SK-N-SH treated with all-trans-retinoic acid at 6 μM for 48 hours (cell line): ENCODE results near the gene BCORL1.

Experiments
- ATAC-seq: fragments of 200-7000 bp; cut with Tn5 transposase; 3 replicates; pipeline ENCODE4 v1.9.1; 2020; ENCODE audit warnings: mild to moderate bottlenecking, moderate library complexity
- ARNTL ChIP-seq: fragments of 450-650 bp; formaldehyde crosslinking; IDR thresholded peaks from 2 replicates; pipeline ENCODE4 v1.5.0; 2020; ENCODE audit warnings: low read depth, mild to moderate bottlenecking, moderate library complexity, borderline replicate concordance
- CREB5 ChIP-seq: fragments of 250-450 bp; sonication (Bioruptor Pico); IDR thresholded peaks from 2 replicates; pipeline ENCODE4 v1.5.1; 2020; ENCODE audit warnings: low read depth, mild to moderate bottlenecking, moderate library complexity
- CSDC2 ChIP-seq: fragments of 250-450 bp; sonication (Bioruptor Pico); IDR thresholded peaks from 2 replicates; pipeline ENCODE4 v1.5.0; 2020; ENCODE audit warnings: mild to moderate bottlenecking, moderate library complexity
- CSRNP3 ChIP-seq: fragments of 250-450 bp; sonication (Bioruptor Pico); IDR thresholded peaks from 2 replicates; pipeline ENCODE4 v1.5.1; 2021; ENCODE audit warnings: mild to moderate bottlenecking, moderate library complexity
- ESRRG ChIP-seq: fragments of 250-450 bp; sonication (Bioruptor Pico); IDR thresholded peaks from 2 replicates; pipeline ENCODE4 v1.6.1; 2021; ENCODE audit warnings: mild to moderate bottlenecking
- GLIS3 ChIP-seq: fragments of 250-450 bp; sonication (Bioruptor Pico); IDR thresholded peaks from 2 replicates; pipeline ENCODE4 v1.5.0; 2020; ENCODE audit warnings: mild to moderate bottlenecking, moderate library complexity
- ISL1 ChIP-seq: fragments of 250-450 bp; sonication (Bioruptor Pico); IDR thresholded peaks from 2 replicates; pipeline ENCODE4 v2.1.2; 2022; ENCODE audit warnings: mild to moderate bottlenecking, moderate library complexity
- OSR1 ChIP-seq: fragments of 250-450 bp; sonication (Bioruptor Pico); IDR thresholded peaks from 2 replicates; pipeline ENCODE4 v1.8.0; 2022; ENCODE audit warnings: moderate library complexity, mild to moderate bottlenecking, inconsistent platforms
- POU6F1 ChIP-seq: fragments of 250-450 bp; sonication (Bioruptor Pico); IDR thresholded peaks from 2 replicates; pipeline ENCODE4 v1.8.0; 2021; ENCODE audit warnings: low read depth, mild to moderate bottlenecking, moderate library complexity, borderline replicate concordance
- PPARA ChIP-seq: fragments of 250-450 bp; sonication (Bioruptor Pico); IDR thresholded peaks from 2 replicates; pipeline ENCODE4 v1.5.0; 2020; ENCODE audit warnings: mild to moderate bottlenecking, borderline replicate concordance
- RARB ChIP-seq: fragments of 250-450 bp; sonication (Bioruptor Pico); IDR thresholded peaks from 2 replicates; pipeline ENCODE4 v1.8.0; 2021; ENCODE audit warnings: mild to moderate bottlenecking, moderate library complexity
- TCF4 ChIP-seq: fragments of 250-450 bp; sonication (Bioruptor Pico); IDR thresholded peaks from 2 replicates; pipeline ENCODE4 v1.8.0; 2021; ENCODE audit warnings: mild to moderate bottlenecking, moderate library complexity, borderline replicate concordance
- TOX ChIP-seq: fragments of 250-450 bp; sonication (Bioruptor Pico); IDR thresholded peaks from 2 replicates; pipeline ENCODE4 v1.8.0; 2021; ENCODE audit warnings: mild to moderate bottlenecking, moderate library complexity, borderline replicate concordance
- TSHZ2 ChIP-seq: fragments of 250-450 bp; sonication (Bioruptor Pico); IDR thresholded peaks from 2 replicates; pipeline ENCODE4 v1.5.0; 2020; ENCODE audit warnings: mild to moderate bottlenecking, moderate library complexity
- ZC3H10 ChIP-seq: fragments of 250-450 bp; sonication (Bioruptor Pico); IDR thresholded peaks from 2 replicates; pipeline ENCODE4 v1.5.1; 2021; ENCODE audit warnings: mild to moderate bottlenecking, moderate library complexity
- ZNF70 ChIP-seq: fragments of 450-650 bp; formaldehyde crosslinking; IDR thresholded peaks from 2 replicates; pipeline ENCODE4 v1.5.0; 2020; ENCODE audit warnings: mild to moderate bottlenecking, moderate library complexity
- ZNF8 ChIP-seq: fragments of 450-650 bp; formaldehyde crosslinking; IDR thresholded peaks from 2 replicates; pipeline ENCODE4 v1.5.0; 2020; ENCODE audit warnings: mild to moderate bottlenecking, moderate library complexity
- TF ChIP-seq, protein P1 (sequence below): fragments of 250-450 bp; sonication (Bioruptor Pico); IDR thresholded peaks from 2 replicates; pipeline ENCODE4 v1.8.0; 2020; ENCODE audit warnings: mild to moderate bottlenecking, moderate library complexity, borderline replicate concordance

Gene BCORL1

DNA sequence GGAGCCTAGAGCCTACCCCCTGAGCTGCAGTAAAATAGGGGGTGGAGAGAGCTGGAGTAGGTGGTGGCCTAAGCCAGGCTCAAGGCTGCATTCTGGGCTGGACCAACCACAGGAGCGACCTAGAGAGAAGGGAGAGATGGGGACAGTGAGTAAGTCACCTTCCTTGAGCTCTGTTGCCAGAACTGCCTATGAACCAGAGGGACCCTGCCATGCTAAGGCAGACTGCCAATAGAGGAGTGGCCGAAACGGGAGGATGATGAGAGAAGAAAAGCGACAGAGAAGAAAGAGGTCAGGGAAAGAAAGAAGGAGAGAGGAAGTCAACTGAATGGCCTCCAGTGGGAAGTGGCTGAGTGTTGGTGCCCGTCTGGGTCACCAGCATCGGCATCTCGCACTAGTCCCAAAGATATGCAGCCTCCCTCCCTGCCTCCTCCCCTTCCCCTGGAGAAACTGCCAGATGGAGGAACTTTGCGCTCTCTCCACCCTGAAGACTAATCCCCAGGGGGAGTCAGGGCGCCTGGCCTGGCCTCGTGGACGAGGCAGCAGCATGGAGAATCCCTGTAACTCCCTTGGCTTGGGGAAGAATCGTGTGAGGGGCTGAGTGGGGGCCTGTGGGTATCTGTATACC, 99.1 kb downstream of the BCORL1 start (continued):
- TF ChIP-seq TSHZ2 (no peak), CSDC2 (no peak), TOX (CRISPR knock-in tag) (no peak), ZNF70 (CRISPR knock-in tag) (no peak), ARNTL (CRISPR knock-in tag) (no peak), ISL1 (CRISPR knock-in tag) (no peak)

DNA sequence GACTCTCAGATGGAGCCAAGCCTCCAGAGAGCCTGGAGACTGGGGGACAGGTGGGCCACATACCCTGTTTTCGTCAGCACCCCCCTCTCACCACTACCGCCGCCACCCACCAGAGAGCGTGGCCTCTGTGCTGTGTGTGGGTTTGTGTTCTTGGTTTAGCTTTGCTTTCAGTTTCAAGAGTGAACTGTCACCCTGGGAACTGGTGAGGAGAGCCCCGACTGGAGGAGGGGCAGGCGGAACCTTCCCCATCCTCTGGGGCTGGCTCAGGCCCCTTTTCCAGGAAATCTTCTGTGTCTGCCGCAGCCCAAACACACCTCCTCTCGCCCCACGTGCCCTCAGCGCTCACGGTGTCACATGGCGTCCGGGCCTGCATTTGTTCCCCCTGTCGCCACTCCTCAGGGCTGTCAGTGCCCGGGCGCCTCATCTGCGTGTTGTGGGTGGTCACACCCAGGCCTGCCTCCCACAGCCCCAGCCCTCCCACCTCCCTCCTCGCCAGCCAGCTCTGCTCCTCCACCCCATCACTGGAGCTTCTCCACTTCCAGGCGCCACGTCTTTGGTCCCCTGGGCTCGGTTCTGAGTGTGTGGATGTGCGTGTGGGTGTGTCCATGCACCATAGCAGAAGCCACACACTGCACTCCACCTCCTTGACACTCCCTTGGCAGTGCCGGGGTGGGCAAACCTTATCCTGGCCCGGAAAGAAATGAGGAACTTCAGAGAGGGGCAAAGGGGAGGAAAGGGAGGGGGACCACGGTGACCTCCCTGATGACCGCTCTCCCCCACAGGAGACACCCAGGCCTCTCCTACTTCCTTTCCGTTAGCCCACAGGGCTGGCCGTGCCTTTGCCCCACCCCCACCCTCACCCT, 100.0 kb downstream of the BCORL1 start:
- TF ChIP-seq CSRNP3 (CRISPR knock-in tag), result no peak
- TF ChIP-seq TSHZ2, result no peak
- no peak for TF ChIP-seq POU6F1 (CRISPR knock-in tag)
- no peak for TF ChIP-seq TCF4 (CRISPR knock-in tag)
- TF ChIP-seq ZNF70 (CRISPR knock-in tag), result no peak
- TF ChIP-seq ARNTL (CRISPR knock-in tag), result no peak
- TF ChIP-seq CSDC2, result no peak
- no peak for ATAC-seq

DNA sequence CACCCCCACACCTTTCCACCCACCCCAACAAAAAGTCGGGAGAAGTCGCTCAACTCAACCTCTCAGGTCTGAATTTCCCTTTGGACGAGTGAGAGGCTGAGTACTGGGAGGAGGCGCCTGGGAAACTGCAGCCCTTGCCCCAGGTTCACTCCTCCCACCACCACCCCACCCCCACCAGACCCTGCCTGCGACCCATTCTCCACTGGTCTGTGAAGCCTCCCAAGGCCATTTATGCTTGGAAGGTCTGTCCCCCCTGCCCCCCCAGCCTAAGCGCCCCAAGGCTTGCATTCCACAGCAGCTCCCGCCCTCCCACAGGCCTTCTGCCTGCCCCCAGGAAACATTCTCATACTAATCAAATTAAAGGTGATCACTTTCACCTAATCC, 100.7 kb downstream of the BCORL1 start:
- ATAC-seq, result no peak
- TF ChIP-seq ESRRG (CRISPR knock-in tag) (no peak), ZNF70 (CRISPR knock-in tag) (no peak), RARB (CRISPR knock-in tag) (no peak), TOX (CRISPR knock-in tag) (no peak), POU6F1 (CRISPR knock-in tag) (no peak), OSR1 (CRISPR knock-in tag) (no peak), GLIS3 (CRISPR knock-in tag) (no peak), TSHZ2 (no peak), CREB5 (CRISPR knock-in tag) (no peak), ZNF8 (no peak), ZC3H10 (CRISPR knock-in tag) (no peak), PPARA (CRISPR knock-in tag) (no peak), ARNTL (CRISPR knock-in tag) (no peak)
- TF ChIP-seq, protein P1, sequence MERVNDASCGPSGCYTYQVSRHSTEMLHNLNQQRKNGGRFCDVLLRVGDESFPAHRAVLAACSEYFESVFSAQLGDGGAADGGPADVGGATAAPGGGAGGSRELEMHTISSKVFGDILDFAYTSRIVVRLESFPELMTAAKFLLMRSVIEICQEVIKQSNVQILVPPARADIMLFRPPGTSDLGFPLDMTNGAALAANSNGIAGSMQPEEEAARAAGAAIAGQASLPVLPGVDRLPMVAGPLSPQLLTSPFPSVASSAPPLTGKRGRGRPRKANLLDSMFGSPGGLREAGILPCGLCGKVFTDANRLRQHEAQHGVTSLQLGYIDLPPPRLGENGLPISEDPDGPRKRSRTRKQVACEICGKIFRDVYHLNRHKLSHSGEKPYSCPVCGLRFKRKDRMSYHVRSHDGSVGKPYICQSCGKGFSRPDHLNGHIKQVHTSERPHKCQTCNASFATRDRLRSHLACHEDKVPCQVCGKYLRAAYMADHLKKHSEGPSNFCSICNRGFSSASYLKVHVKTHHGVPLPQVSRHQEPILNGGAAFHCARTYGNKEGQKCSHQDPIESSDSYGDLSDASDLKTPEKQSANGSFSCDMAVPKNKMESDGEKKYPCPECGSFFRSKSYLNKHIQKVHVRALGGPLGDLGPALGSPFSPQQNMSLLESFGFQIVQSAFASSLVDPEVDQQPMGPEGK (CRISPR knock-in tag), result no peak
